Fibroblast of lung (primary cell): ENCODE results near the gene KIF21B. TPM values are rescaled to one million over a fixed set of nuclear protein-coding genes. Genes with fewer than 3 reads are reported as not detected.

Experiments
- DNase-seq, 2 donors: peaks; one replicate each; pipeline versions ENCODE4 v3.0.0 to v3.0.0-alpha.2; 2010; ENCODE audit warnings: low read depth in 2 of 2
- H2AFZ ChIP-seq: 2 replicates; pipeline ENCODE4 v1.5.1; 2012; ENCODE audit warnings: low read length, control low read depth, inconsistent platforms
- H3K27ac ChIP-seq: 2 replicates; pipeline ENCODE4 v1.5.1; 2011; ENCODE audit warnings: low read length, control low read depth; ENCODE audit not compliant: insufficient read depth
- H3K27me3 ChIP-seq: 2 replicates; pipeline ENCODE4 v1.5.1; 2011; ENCODE audit warnings: mild to moderate bottlenecking, low read length; ENCODE audit not compliant: control insufficient read depth, insufficient read depth
- H3K36me3 ChIP-seq: 2 replicates; pipeline ENCODE4 v1.5.1; 2011; ENCODE audit warnings: low read length; ENCODE audit not compliant: control insufficient read depth, insufficient read depth
- H3K4me1 ChIP-seq: 2 replicates; pipeline ENCODE4 v1.5.1; 2011; ENCODE audit warnings: low read length; ENCODE audit not compliant: control insufficient read depth, insufficient read depth; ENCODE audit errors: extremely low read depth
- H3K4me2 ChIP-seq: 2 replicates; pipeline ENCODE4 v1.5.1; 2011; ENCODE audit warnings: low read length, control low read depth; ENCODE audit not compliant: insufficient read depth; ENCODE audit errors: extremely low read depth
- H3K4me3 ChIP-seq, 4 experiments: fragments of 200-600 bp in 1 of 4; sonication (generic) in 1 of 4; replicated peaks in 1 of 4; 2 replicates each; pipeline ENCODE4 v1.5.1; 2011 to 2016; ENCODE audit warnings: low read length in 4 of 4, low read depth in 3 of 4, mild to moderate bottlenecking in 3 of 4, control low read depth in 2 of 4, inconsistent platforms in 1 of 4, mixed read lengths in 1 of 4; ENCODE audit not compliant: insufficient read depth in 1 of 4; ENCODE audit errors: control extremely low read depth in 1 of 4
- H3K79me2 ChIP-seq: 2 replicates; pipeline ENCODE4 v1.5.1; 2012; ENCODE audit warnings: mild to moderate bottlenecking, low read length, inconsistent platforms; ENCODE audit not compliant: control insufficient read depth, insufficient read depth
- H3K9ac ChIP-seq: 2 replicates; pipeline ENCODE4 v1.5.1; 2011; ENCODE audit warnings: mild to moderate bottlenecking, low read length, control low read depth; ENCODE audit not compliant: insufficient read depth
- H3K9me3 ChIP-seq: 2 replicates; pipeline ENCODE4 v1.5.1; 2012; ENCODE audit warnings: low read depth, low read length; ENCODE audit not compliant: control insufficient read depth, insufficient read depth
- H4K20me1 ChIP-seq: 2 replicates; pipeline ENCODE4 v1.5.1; 2011; ENCODE audit warnings: low read length; ENCODE audit not compliant: control insufficient read depth, insufficient read depth; ENCODE audit errors: extremely low read depth
- EZH2 ChIP-seq: IDR thresholded peaks from 2 replicates; pipeline ENCODE4 v1.5.1; 2012; ENCODE audit warnings: low read length, control low read depth, mild to moderate bottlenecking; ENCODE audit errors: missing control alignments
- polyA plus RNA-seq, 2 donors: library from polyadenylated mRNA; depleted of rRNA in 1 of 2; stranded (reverse) in 1 of 2; unstranded in 1 of 2; fragments of >200 nt; gene quantifications; 2 replicates each; pipeline ENCODE4 v1.2.1, GENCODE V29; 2011 to 2012; ENCODE audit warnings: missing spikeins in 1 of 2
- total RNA-seq: library from RNA; depleted of rRNA; stranded (reverse); fragments of >200 nt; gene quantifications from 2 replicates; pipeline ENCODE4 v1.2.1, GENCODE V29; 2014
- TF ChIP-seq, protein P1 (sequence below), 2 donors: IDR thresholded peaks in 1 of 2; conservative IDR thresholded peaks in 1 of 2; 1 replicate in 1 of 2; 2 replicates in 1 of 2; pipeline ENCODE4 v1.5.1; 2011 to 2012; ENCODE audit warnings: low read length in 2 of 2, control low read depth in 1 of 2, inconsistent platforms in 1 of 2, low read depth in 1 of 2, mild to moderate bottlenecking in 1 of 2

The KIF21B gene
- total and polyA plus RNA-seq, 2 donors (not counting 1 experiment from before 2014, with no cell fraction given), result under 0.01 to 0.08 TPM

DNA sequence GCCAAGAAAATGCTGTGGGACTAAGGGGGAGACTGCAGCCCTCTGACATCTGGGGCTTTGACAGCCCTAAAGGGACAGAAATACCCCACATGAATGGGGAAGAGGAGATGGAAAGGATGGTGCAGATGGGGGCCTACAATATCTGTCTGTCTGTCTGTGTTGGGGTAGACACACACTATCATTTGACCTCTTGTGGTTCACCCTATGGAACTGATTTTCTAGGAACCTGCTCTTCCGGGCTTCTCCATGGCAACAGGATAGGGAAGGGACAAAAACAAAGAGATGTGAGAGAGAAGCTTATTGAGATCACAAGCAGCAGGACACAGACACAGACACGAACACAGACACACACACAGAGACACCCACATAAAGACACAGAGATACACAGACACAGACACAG is 17.1 kb downstream of the KIF21B start:
- Histone ChIP-seq H3K27me3 (peaks cover 9% of the 10 kb centered on the region), H3K79me2 (no peaks in the 10 kb centered on the region), H3K4me2 (no peak overlapping the region), H3K27ac (no peak overlapping the region), H3K4me3 (no peak overlapping the region), H3K9me3 (no peaks in the 10 kb centered on the region), H3K36me3 (no peaks in the 10 kb centered on the region), H3K4me1 (no peaks in the 10 kb centered on the region), H2AFZ (no peak overlapping the region), H4K20me1 (no peaks in the 10 kb centered on the region), H3K9ac (no peak overlapping the region)
- no peak for DNase-seq
- no peak for TF ChIP-seq EZH2
- TF ChIP-seq, protein P1, sequence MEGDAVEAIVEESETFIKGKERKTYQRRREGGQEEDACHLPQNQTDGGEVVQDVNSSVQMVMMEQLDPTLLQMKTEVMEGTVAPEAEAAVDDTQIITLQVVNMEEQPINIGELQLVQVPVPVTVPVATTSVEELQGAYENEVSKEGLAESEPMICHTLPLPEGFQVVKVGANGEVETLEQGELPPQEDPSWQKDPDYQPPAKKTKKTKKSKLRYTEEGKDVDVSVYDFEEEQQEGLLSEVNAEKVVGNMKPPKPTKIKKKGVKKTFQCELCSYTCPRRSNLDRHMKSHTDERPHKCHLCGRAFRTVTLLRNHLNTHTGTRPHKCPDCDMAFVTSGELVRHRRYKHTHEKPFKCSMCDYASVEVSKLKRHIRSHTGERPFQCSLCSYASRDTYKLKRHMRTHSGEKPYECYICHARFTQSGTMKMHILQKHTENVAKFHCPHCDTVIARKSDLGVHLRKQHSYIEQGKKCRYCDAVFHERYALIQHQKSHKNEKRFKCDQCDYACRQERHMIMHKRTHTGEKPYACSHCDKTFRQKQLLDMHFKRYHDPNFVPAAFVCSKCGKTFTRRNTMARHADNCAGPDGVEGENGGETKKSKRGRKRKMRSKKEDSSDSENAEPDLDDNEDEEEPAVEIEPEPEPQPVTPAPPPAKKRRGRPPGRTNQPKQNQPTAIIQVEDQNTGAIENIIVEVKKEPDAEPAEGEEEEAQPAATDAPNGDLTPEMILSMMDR (conservative IDR thresholded peaks at IDR 0.05 in 1 of 2, IDR thresholded peaks at IDR 0.05 in 1 of 2; ENCODE audit: low read depth in 1 of 2, low read length in 2 of 2), result no peak

DNA sequence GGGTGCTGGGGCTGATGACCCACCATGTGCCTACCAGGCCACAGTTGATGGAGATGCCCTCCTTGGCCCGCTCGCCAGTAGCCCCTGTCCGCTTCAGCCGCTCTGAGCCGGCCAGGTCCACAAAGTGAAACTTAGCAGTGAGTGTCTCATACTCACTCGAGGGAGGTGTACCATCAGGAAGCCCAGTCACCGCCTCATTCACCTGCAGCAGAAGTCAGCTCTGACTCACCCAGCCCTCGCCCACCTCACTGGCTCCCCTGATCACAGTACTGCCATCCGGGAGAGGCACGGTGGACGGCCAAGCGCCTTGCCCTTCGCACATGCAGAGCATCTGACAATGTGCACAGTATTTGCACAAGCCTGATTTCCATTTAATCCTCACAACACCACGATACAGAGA is 18.8 kb downstream of the KIF21B start:
- H3K79me2 ChIP-seq, result no peaks in the 10 kb centered on the region
- DNase-seq, result no peak
- H3K27ac ChIP-seq, result no peak overlapping the region
- no peak overlapping the region for H3K4me3 ChIP-seq
- H3K9me3 ChIP-seq, result no peaks in the 10 kb centered on the region
- no peak overlapping the region for H2AFZ ChIP-seq
- no peaks in the 10 kb centered on the region for H3K4me1 ChIP-seq
- no peaks in the 10 kb centered on the region for H3K36me3 ChIP-seq
- no peak overlapping the region for H3K9ac ChIP-seq
- H3K4me2 ChIP-seq, result no peak overlapping the region
- H4K20me1 ChIP-seq, result no peaks in the 10 kb centered on the region
- TF ChIP-seq, protein P1 (conservative IDR thresholded peaks at IDR 0.05 in 1 of 2, IDR thresholded peaks at IDR 0.05 in 1 of 2; ENCODE audit: low read depth in 1 of 2, low read length in 2 of 2), result no peak
- no peak for TF ChIP-seq EZH2
- H3K27me3 ChIP-seq, result peaks cover 9% of the 10 kb centered on the region

DNA sequence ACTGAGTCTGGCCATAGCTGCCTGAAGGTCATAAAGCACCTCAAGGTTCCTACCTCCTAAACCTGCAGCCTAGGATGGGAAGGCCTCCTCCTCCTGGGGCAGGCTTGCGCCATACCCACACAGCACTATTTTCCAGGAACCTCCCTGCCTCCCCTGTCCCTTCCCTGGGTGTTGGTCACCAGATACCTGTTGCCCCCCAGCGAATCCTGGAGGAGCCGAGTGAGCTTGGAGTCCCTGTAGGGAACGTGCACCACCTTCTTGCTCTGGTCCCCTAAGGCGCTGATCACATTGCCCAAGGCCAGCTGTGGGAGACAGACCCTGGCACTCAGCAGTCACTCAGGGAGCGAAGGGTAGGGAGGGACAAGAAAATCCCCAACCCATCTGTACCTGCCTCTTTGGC is 19.4 kb downstream of the KIF21B start:
- Histone ChIP-seq H3K9me3 (no peaks in the 10 kb centered on the region), H3K27me3 (peaks cover 9% of the 10 kb centered on the region), H3K9ac (no peak overlapping the region), H2AFZ (no peak overlapping the region), H4K20me1 (no peaks in the 10 kb centered on the region), H3K4me3 (no peak overlapping the region), H3K4me2 (no peak overlapping the region), H3K79me2 (no peaks in the 10 kb centered on the region), H3K27ac (no peak overlapping the region), H3K36me3 (no peaks in the 10 kb centered on the region), H3K4me1 (no peaks in the 10 kb centered on the region)
- DNase-seq, result no peak
- TF ChIP-seq, protein P1 (conservative IDR thresholded peaks at IDR 0.05 in 1 of 2, IDR thresholded peaks at IDR 0.05 in 1 of 2; ENCODE audit: low read depth in 1 of 2, low read length in 2 of 2), result no peak
- no peak for TF ChIP-seq EZH2
